ENCODE measurements around the gene SYT6. TPM values are rescaled to one million over a fixed set of nuclear protein-coding genes. Genes with fewer than 3 reads are reported as not detected.

SYT6 gene
- total and polyA plus RNA-seq, 10 of the 15 experiments (the other 5 are each of a cell fraction or from before 2014, with no cell fraction given), result 0.05 to 0.39 TPM; not detected in 8

- TF ChIP-seq ZNF592 (IDR thresholded peaks at IDR 0.05) (no peak), TCF3 (IDR thresholded peaks at IDR 0.05; ENCODE audit: borderline replicate concordance, insufficient read depth, low read depth, low read length) (no peak), PRDM15 (CRISPR knock-in tag; IDR thresholded peaks at IDR 0.05) (no peak), ZNF217 (IDR thresholded peaks at IDR 0.05) (no peak), ATF3 (IDR thresholded peaks at IDR 0.05; ENCODE audit: borderline replicate concordance, extremely low read depth, low read depth, low read length) (no peak), MLLT1 (IDR thresholded peaks at IDR 0.05) (no peak), JUNB (IDR thresholded peaks at IDR 0.05) (no peak), ZZZ3 (IDR thresholded peaks at IDR 0.05; ENCODE audit: control insufficient read depth, insufficient read length, low read depth) (no peak)
Observed at GRCh38 chr1:114094363-114094634, 59.4 kb downstream of the SYT6 start (continued).

Data from GM12878 (cell line).